Suprapubic skin (tissue), 3 donors: Measurements from ENCODE around the gene CLDN6.

Source experiments
- EP300 ChIP-seq: sonication (generic); formaldehyde crosslinking; IDR thresholded peaks from one replicate; pipeline ENCODE4 v1.6.1; 2017; ENCODE audit warnings: antibody characterized with exemption
- POLR2A ChIP-seq, 2 donors: fragments of 450-650 bp; IDR thresholded peaks; one replicate each; pipeline ENCODE4 v1.6.1; 2017; ENCODE audit warnings: antibody characterized with exemption in 2 of 2, mild to moderate bottlenecking in 2 of 2, moderate library complexity in 2 of 2
- TF ChIP-seq, protein P1 (sequence below), 2 donors: fragments of 200-600 bp in 1 of 2; fragments of 450-650 bp in 1 of 2; sonication (generic) in 1 of 2; IDR thresholded peaks; one replicate each; pipeline ENCODE4 v1.5.1; 2016 to 2019; ENCODE audit warnings: antibody characterized with exemption in 2 of 2, mild to moderate bottlenecking in 1 of 2, moderate library complexity in 1 of 2

- TF ChIP-seq, protein P1, sequence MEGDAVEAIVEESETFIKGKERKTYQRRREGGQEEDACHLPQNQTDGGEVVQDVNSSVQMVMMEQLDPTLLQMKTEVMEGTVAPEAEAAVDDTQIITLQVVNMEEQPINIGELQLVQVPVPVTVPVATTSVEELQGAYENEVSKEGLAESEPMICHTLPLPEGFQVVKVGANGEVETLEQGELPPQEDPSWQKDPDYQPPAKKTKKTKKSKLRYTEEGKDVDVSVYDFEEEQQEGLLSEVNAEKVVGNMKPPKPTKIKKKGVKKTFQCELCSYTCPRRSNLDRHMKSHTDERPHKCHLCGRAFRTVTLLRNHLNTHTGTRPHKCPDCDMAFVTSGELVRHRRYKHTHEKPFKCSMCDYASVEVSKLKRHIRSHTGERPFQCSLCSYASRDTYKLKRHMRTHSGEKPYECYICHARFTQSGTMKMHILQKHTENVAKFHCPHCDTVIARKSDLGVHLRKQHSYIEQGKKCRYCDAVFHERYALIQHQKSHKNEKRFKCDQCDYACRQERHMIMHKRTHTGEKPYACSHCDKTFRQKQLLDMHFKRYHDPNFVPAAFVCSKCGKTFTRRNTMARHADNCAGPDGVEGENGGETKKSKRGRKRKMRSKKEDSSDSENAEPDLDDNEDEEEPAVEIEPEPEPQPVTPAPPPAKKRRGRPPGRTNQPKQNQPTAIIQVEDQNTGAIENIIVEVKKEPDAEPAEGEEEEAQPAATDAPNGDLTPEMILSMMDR (IDR thresholded peaks at IDR 0.05), result no peak
- TF ChIP-seq POLR2A (IDR thresholded peaks at IDR 0.05), result no peak
- TF ChIP-seq EP300, result no peak
Measured at GRCh38 chr16:3045758-3046640, 28.0 kb upstream of the CLDN6 start, which contains the start of gene MMP25.
